Gastrocnemius medialis (tissue), 4 donors: ENCODE results near the gene AFF3.

Experiments
- POLR2A ChIP-seq, 2 donors: fragments of 450-650 bp; IDR thresholded peaks; one replicate each; pipeline ENCODE4 v1.6.1; 2017; ENCODE audit warnings: antibody characterized with exemption in 2 of 2, mild to moderate bottlenecking in 2 of 2, moderate library complexity in 2 of 2
- TF ChIP-seq, protein P1 (sequence below), 5 experiments: fragments of 450-650 bp in 3 of 5; fragments of 200-600 bp in 2 of 5; sonication (generic) in 2 of 5; IDR thresholded peaks in 4 of 5; conservative IDR thresholded peaks in 1 of 5; 1 replicate in 4 of 5; 2 replicates in 1 of 5; pipeline ENCODE4 v1.5.1; 2016 to 2019; ENCODE audit warnings: antibody characterized with exemption in 5 of 5, mild to moderate bottlenecking in 3 of 5, moderate library complexity in 3 of 5

DNA sequence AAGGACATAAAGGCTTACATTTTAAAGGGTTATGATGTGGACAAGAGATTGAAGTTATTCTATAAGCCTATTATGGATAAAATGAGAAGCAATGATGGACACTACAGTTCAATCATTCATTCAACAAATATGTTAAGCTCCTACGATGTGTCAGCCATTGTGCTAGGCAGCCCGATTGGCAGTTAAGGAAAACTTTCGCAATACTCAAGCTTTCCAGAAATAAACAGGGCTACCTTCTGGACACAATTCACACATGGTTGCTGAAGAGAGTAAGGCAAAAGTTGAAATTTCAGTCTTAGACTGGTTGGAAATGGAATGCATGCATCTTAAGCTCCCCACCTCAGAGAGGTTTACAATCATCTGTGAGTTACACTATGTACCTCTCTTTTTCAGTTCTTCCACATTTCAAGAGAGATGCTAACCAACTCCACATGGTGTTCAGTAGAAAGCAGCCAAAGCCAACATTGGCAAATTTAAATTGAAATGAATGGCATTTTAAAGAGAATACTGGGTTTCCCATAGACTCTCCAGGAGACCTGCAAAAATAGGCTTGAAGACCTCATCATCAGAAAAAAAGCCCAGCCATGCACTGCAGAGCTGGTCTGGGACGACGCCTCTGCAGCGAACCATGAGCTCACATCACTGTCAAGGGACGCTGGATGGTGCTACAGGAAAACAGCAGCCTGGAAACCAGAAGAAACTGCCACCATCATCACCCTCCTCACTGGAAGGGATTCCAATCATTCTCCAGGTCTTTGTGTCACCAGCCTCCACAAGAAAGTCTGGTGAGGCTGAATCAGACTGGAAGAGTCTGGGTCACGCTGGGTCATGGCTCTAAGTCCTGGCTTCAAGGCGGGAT is 276.3 kb downstream of the AFF3 start:
- TF ChIP-seq, protein P1, sequence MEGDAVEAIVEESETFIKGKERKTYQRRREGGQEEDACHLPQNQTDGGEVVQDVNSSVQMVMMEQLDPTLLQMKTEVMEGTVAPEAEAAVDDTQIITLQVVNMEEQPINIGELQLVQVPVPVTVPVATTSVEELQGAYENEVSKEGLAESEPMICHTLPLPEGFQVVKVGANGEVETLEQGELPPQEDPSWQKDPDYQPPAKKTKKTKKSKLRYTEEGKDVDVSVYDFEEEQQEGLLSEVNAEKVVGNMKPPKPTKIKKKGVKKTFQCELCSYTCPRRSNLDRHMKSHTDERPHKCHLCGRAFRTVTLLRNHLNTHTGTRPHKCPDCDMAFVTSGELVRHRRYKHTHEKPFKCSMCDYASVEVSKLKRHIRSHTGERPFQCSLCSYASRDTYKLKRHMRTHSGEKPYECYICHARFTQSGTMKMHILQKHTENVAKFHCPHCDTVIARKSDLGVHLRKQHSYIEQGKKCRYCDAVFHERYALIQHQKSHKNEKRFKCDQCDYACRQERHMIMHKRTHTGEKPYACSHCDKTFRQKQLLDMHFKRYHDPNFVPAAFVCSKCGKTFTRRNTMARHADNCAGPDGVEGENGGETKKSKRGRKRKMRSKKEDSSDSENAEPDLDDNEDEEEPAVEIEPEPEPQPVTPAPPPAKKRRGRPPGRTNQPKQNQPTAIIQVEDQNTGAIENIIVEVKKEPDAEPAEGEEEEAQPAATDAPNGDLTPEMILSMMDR (IDR thresholded peaks at IDR 0.05 in 4 of 5, conservative IDR thresholded peaks at IDR 0.05 in 1 of 5) = no peak
- no peak for TF ChIP-seq POLR2A (IDR thresholded peaks at IDR 0.05)
